GM12875 (cell line): ENCODE data around the gene ZNF532.

ENCODE experiments used
- H3K4me3 ChIP-seq: one replicate; pipeline ENCODE4 v1.5.1; 2011; ENCODE audit warnings: low read depth, low read length, control low read depth
- TF ChIP-seq, protein P1 (sequence below): IDR thresholded peaks from 2 replicates; pipeline ENCODE4 v1.5.1; 2011; ENCODE audit warnings: low read depth, mild to moderate bottlenecking, control low read depth, inconsistent platforms, low read length, moderate library complexity, borderline replicate concordance; ENCODE audit not compliant: insufficient read depth

Gene ZNF532

DNA sequence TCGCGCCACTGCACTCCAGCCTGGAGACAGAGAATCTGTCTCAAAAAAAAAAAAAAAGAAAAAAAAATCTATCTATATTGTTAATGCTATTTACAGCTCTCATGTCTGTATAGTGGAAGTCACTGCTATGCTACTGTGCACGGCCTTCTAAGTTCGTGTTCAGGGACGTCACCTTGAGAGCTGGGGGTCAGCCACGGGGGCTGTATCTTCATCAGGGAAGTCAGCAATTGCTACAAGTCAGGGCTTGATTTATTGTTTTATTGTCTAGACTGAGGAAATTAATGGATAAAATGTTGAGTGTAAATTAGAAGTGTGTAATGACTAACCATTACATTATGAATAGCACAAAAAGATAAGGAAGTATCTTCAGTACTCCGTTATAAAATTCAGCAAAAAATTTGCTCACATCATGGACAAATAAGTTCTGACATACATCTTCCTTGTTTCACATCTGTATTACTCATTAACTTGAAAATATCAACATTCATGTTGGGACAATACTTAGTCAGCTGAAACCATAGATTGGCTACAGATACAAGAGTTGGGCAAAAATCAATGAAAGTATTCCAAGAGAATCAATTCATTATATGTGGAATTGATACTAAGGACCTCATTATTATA is 138.4 kb downstream of the ZNF532 start:
- no peak overlapping the region for H3K4me3 ChIP-seq
- TF ChIP-seq, protein P1, sequence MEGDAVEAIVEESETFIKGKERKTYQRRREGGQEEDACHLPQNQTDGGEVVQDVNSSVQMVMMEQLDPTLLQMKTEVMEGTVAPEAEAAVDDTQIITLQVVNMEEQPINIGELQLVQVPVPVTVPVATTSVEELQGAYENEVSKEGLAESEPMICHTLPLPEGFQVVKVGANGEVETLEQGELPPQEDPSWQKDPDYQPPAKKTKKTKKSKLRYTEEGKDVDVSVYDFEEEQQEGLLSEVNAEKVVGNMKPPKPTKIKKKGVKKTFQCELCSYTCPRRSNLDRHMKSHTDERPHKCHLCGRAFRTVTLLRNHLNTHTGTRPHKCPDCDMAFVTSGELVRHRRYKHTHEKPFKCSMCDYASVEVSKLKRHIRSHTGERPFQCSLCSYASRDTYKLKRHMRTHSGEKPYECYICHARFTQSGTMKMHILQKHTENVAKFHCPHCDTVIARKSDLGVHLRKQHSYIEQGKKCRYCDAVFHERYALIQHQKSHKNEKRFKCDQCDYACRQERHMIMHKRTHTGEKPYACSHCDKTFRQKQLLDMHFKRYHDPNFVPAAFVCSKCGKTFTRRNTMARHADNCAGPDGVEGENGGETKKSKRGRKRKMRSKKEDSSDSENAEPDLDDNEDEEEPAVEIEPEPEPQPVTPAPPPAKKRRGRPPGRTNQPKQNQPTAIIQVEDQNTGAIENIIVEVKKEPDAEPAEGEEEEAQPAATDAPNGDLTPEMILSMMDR = no peak

DNA sequence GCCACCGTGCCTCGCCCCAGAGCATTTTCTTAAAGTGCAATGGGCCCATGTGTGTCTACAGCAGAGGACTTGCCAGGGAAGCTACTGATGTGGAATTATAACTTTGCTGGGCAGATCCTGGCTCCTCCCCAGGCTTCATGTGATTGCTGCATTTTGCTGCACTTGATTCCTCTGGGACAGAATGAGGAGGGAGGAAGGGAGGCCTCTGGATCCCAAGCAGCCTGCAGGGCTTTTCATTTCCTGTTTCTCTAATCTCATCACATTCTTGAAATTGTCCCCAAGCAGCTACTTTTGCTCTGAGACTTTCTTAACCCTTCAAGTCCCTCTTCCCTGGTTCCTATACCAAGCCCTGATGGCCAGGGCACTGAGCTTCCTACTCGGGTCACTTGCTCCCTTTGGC is 140.6 kb downstream of the ZNF532 start:
- TF ChIP-seq, protein P1 = no peak
- H3K4me3 ChIP-seq = no peak overlapping the region

DNA sequence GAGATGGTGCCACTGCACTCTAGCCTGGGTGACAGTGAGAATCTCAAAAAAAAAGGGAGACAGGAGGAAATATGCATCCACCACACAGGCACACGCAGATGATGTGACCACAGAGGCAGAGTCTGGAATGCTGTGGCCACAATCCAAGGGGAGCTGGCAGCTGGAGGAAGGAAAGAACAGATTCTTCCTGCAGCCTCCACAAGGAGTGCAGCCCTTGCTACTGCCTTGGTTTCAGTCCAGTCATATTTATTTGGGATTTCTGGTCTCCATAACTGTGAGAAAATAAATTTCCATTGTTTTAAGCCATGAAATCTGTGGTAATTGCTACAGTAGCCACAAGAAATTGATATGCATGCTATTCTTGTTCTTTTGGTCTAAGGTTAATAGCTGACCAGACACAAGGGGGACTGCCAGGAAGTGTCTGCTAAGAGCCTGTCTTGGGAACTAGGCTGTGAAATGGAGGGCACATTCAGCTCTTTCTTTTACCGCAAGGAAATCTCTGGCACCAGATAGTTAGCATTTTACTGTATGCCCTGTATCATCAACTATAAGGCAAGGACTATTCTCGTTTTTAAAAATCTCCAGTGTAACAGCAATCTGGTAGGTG is 141.9 kb downstream of the ZNF532 start:
- TF ChIP-seq, protein P1 = no peak

DNA sequence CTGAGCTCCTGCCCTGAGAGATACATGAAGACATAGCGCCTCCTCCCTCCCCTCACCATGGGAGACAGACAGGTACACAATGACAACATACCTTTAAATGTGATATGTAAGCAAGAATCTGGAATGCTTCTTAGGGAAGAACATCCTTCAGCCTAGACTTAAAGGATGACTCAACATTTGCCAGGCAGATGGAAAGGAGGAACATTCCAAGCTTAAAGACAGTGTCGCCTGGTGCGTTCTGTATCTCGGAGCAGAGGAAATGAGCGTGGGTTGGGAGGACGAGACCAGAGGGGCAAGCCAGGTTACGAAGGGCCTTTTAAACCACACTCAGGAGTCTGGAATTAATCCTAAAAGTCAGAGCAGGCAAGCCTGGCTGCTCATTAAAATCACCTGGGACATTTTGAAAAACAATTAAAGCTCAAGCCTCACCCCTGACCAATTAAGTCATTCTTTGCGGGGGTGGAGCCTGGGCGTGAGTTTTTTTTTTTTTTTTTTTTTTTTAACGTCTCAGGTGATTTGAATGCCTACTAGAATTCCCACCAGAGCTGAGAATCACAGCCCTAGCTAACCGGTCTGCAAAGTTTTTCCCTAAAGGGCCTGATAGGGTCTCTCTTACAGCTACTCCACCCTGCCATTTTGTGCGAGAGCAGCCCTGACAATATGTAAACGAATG is 143.8 kb downstream of the ZNF532 start:
- TF ChIP-seq, protein P1 = no peak
- H3K4me3 ChIP-seq = no peak overlapping the region

More for the DNA sequence above, 141.9 kb downstream of the ZNF532 start:
- no peak overlapping the region for H3K4me3 ChIP-seq

- no peak overlapping the region for H3K4me3 ChIP-seq
- TF ChIP-seq, protein P1 = no peak
These were observed 145.2 kb downstream of the ZNF532 start for GRCh38 chr18:59009846-59010245.

- H3K4me3 ChIP-seq = no peak overlapping the region
- TF ChIP-seq, protein P1 = no peak
These were observed 146.6 kb downstream of the ZNF532 start for GRCh38 chr18:59011289-59011688.
